Progenitor cell of endocrine pancreas (in vitro differentiated cells): Measurements from ENCODE around the gene SGPP2. TPM values are rescaled to one million over a fixed set of nuclear protein-coding genes. Genes with fewer than 3 reads are reported as not detected.

Source experiments
- DNase-seq: peaks from one replicate; pipeline ENCODE4 v3.0.0; 2021; ENCODE audit warnings: low spot score; ENCODE audit not compliant: unreplicated experiment
- H3K27ac Mint-ChIP-seq: 2 replicates; pipeline ENCODE4 v1.8.0; 2021; ENCODE audit warnings: mild to moderate bottlenecking, moderate library complexity, mixed read lengths
- H3K27me3 Mint-ChIP-seq: 2 replicates; pipeline ENCODE4 v1.8.0; 2021; ENCODE audit warnings: mixed read lengths
- H3K36me3 Mint-ChIP-seq: 2 replicates; pipeline ENCODE4 v1.8.0; 2022; ENCODE audit warnings: mixed read lengths; ENCODE audit not compliant: insufficient read depth
- H3K4me1 Mint-ChIP-seq: 2 replicates; pipeline ENCODE4 v1.8.0; 2021; ENCODE audit warnings: low read depth, mixed read lengths
- H3K4me3 Mint-ChIP-seq: 2 replicates; pipeline ENCODE4 v1.8.0; 2021; ENCODE audit warnings: low read depth, mild to moderate bottlenecking, moderate library complexity, mixed read lengths
- H3K9me3 Mint-ChIP-seq: 2 replicates; pipeline ENCODE4 v1.8.0; 2021; ENCODE audit warnings: low read depth, mixed read lengths
- CTCF ChIP-seq: fragments of 200-600 bp; sonication (generic); IDR thresholded peaks from one replicate; pipeline ENCODE4 v1.5.0; 2021; ENCODE audit warnings: antibody characterized with exemption, mild to moderate bottlenecking; ENCODE audit not compliant: unreplicated experiment
- total RNA-seq: library from RNA; stranded (reverse); gene quantifications from 2 replicates; pipeline ENCODE4 v1.2.1, GENCODE V29; 2021

The SGPP2 gene
- total RNA-seq, 1 donor from 2014 or later: 19.8 TPM

- no peak for TF ChIP-seq CTCF
- Mint-ChIP-seq H3K4me3 (no peak overlapping the region), H3K27ac (no peak overlapping the region), H3K27me3 (peaks cover 40% of the 10 kb centered on the region), H3K36me3 (no peaks in the 10 kb centered on the region), H3K4me1 (peaks cover 23% of the 10 kb centered on the region), H3K9me3 (no peaks in the 10 kb centered on the region)
- DNase-seq: no peak
Measured at GRCh38 chr2:222421626-222422025, 2.7 kb upstream of the SGPP2 start.

- Mint-ChIP-seq H3K4me3 (peak overlapping the region; percentile 85), H3K9me3 (no peaks in the 10 kb centered on the region), H3K36me3 (no peaks in the 10 kb centered on the region), H3K27me3 (peaks cover 40% of the 10 kb centered on the region), H3K27ac (peak overlapping the region; percentile 13), H3K4me1 (peaks cover 37% of the 10 kb centered on the region)
- TF ChIP-seq CTCF: no peak
- no peak for DNase-seq
Measured at GRCh38 chr2:222423186-222423585, 1.2 kb upstream of the SGPP2 start.

GRCh38 chr2:222423632-222424275, 589 bp upstream of the SGPP2 start:
- H3K9me3 Mint-ChIP-seq: no peaks in the 10 kb centered on the region
- DNase-seq: no peak
- H3K27me3 Mint-ChIP-seq: peaks cover 40% of the 10 kb centered on the region
- peaks cover 38% of the 10 kb centered on the region for H3K4me1 Mint-ChIP-seq
- H3K4me3 Mint-ChIP-seq: peak overlapping the region; percentile 85
- H3K36me3 Mint-ChIP-seq: no peaks in the 10 kb centered on the region
- H3K27ac Mint-ChIP-seq: peak overlapping the region; percentile 86
- no peak for TF ChIP-seq CTCF

GRCh38 chr2:222424729-222425671, 657 bp downstream of the SGPP2 start:
- Mint-ChIP-seq H3K4me3 (peak overlapping the region; percentile 86), H3K9me3 (peaks cover 6% of the 10 kb centered on the region)

More at GRCh38 chr2:222424729-222425671, 657 bp downstream of the SGPP2 start:
- Mint-ChIP-seq H3K36me3 (peaks cover 7% of the 10 kb centered on the region), H3K4me1 (peaks cover 38% of the 10 kb centered on the region), H3K27me3 (peaks cover 40% of the 10 kb centered on the region), H3K27ac (peak overlapping the region; percentile 93)
- peak; percentile 16 for DNase-seq
- TF ChIP-seq CTCF: no peak
